ENCODE results near the gene TNRC18.

TNRC18 gene

DNA sequence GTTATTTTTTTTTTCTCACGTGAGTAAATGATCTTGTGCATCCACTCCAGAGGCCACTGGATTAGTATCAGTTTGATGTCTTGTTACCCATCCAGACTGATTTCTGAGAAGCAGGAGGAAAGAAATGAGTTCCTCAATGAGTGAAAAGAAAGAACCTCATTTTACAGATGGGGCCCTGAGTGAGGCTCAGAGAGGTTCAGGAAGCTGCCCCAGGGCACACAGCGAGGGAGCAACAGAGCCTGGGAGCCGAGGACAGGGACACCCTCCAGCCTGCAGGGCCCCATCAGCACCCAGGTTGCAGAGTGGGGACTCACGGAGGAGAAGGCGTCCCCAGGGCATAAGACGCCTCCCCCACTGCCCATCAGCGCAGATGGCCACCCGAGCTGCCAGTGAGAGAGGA lies 30.9 kb upstream of the TNRC18 start:
- H3K36me3 ChIP-seq (ENCODE audit: insufficient read depth, low read length): no peaks in the 10 kb centered on the region
- H3K9ac ChIP-seq (ENCODE audit: insufficient read length): no peak overlapping the region
- H3K9me3 ChIP-seq (ENCODE audit: low read depth, low read length): no peaks in the 10 kb centered on the region
- H3K27ac ChIP-seq: no peak overlapping the region
- H3K4me3 ChIP-seq: no peak overlapping the region
- TF ChIP-seq FOXP2 (optimal IDR thresholded peaks at IDR 0.05; ENCODE audit: control extremely low read depth, extremely low read length, insufficient read depth) (no peak), EZH2 (IDR thresholded peaks at IDR 0.05) (no peak), POLR2AphosphoS5 (IDR thresholded peaks at IDR 0.05; ENCODE audit: borderline replicate concordance, low read depth, low read length) (no peak)
- DNase-seq (ENCODE audit: low read depth, low spot score): no peak

DNA sequence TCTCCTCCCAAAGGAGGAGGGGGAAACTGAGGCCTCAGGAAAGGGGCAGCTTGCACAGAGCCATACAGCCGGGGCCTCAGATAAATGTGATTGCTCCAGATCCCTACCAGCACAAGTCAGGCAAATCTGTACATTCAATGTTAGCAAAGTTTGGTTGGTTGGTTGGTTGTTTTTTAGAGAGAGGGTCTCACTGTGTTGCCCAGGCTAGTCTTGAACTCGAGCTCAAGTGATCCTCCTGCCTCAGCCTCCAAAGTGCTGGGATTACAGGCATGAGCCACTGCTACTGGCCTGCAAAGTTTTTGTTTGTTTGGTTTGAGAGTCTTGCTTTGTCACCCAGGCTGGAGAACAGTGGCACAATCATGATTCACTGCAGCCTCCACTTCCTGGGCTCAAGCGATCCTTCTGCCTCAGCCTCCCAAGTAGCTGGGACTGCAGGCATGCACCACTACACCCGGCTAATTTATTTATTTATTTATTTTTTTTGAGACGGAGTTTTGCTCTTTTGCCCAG lies 30.0 kb upstream of the TNRC18 start:
- H3K36me3 ChIP-seq (ENCODE audit: insufficient read depth, low read length): no peaks in the 10 kb centered on the region
- no peak for DNase-seq (ENCODE audit: low read depth, low spot score)
- no peak overlapping the region for H3K4me3 ChIP-seq
- no peak overlapping the region for H3K9ac ChIP-seq (ENCODE audit: insufficient read length)
- H3K27ac ChIP-seq: no peak overlapping the region
- H3K9me3 ChIP-seq (ENCODE audit: low read depth, low read length): no peaks in the 10 kb centered on the region
- no peak for TF ChIP-seq FOXP2 (optimal IDR thresholded peaks at IDR 0.05; ENCODE audit: control extremely low read depth, extremely low read length, insufficient read depth)
- no peak for TF ChIP-seq EZH2 (IDR thresholded peaks at IDR 0.05)
- TF ChIP-seq POLR2AphosphoS5 (IDR thresholded peaks at IDR 0.05; ENCODE audit: borderline replicate concordance, low read depth, low read length): no peak

DNA sequence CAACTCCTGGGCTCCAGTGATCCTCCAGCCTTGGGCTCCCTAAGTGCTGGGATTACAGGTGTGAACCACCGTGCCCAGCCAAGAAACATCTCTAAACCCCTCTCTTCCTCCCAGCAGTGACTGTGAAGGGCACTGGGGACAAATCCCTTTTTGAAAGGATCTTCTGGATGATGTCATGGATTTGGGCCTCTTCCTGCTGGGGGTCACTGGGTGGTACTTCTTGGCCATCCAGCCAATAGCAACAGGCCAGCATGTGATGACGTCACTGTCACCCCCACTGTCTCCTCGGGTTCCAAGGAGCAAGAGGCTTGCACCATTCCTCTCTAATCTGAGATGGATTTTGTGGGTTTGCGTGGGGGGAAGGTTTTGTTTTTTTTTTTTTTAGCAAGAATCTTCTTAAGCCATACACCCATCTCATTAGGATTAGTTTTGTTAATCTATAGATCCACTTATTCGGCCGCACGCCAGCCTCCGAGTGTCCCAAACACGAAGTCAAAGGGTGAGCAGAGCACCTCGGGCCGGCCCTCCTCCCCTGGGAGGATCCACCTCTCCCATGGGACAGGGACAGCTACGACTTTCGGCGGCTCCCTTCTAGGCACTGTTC lies 29.4 kb upstream of the TNRC18 start:
- Histone ChIP-seq H3K9ac (ENCODE audit: insufficient read length) (no peak overlapping the region), H3K36me3 (ENCODE audit: insufficient read depth, low read length) (no peaks in the 10 kb centered on the region), H3K27ac (no peak overlapping the region), H3K9me3 (ENCODE audit: low read depth, low read length) (no peaks in the 10 kb centered on the region), H3K4me3 (no peak overlapping the region)
- no peak for DNase-seq (ENCODE audit: low read depth, low spot score)
- TF ChIP-seq EZH2 (IDR thresholded peaks at IDR 0.05): no peak
- no peak for TF ChIP-seq FOXP2 (optimal IDR thresholded peaks at IDR 0.05; ENCODE audit: control extremely low read depth, extremely low read length, insufficient read depth)
- TF ChIP-seq POLR2AphosphoS5 (IDR thresholded peaks at IDR 0.05; ENCODE audit: borderline replicate concordance, low read depth, low read length): no peak

DNA sequence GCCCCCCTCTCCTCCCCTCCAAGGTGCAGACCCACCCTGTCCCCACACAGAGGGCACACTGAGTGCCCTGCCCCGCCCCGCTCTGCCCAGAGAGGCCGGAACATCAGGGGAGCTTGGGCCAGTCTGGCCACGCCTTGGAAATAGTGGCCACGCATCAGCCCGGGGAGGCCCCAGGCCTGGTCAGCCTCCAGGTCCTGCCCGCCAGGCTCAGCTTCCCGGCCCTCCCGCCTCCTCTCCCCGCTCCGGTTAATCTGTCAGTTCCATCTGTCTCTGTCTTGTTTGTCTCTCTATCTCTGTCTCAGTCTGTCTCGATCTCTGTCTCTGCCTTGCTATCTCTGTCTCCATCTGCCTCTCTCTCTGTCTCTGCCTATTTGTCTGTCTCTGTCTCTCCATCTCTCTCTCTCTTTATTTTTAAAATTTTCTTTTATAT lies 28.9 kb upstream of the TNRC18 start:
- no peaks in the 10 kb centered on the region for H3K36me3 ChIP-seq (ENCODE audit: insufficient read depth, low read length)
- H3K27ac ChIP-seq: no peak overlapping the region
- no peak overlapping the region for H3K4me3 ChIP-seq
- TF ChIP-seq POLR2AphosphoS5 (IDR thresholded peaks at IDR 0.05; ENCODE audit: borderline replicate concordance, low read depth, low read length) (no peak), FOXP2 (optimal IDR thresholded peaks at IDR 0.05; ENCODE audit: control extremely low read depth, extremely low read length, insufficient read depth) (no peak), EZH2 (IDR thresholded peaks at IDR 0.05) (no peak)
- no peak for DNase-seq (ENCODE audit: low read depth, low spot score)
- H3K9me3 ChIP-seq (ENCODE audit: low read depth, low read length): no peaks in the 10 kb centered on the region
- no peak overlapping the region for H3K9ac ChIP-seq (ENCODE audit: insufficient read length)

DNA sequence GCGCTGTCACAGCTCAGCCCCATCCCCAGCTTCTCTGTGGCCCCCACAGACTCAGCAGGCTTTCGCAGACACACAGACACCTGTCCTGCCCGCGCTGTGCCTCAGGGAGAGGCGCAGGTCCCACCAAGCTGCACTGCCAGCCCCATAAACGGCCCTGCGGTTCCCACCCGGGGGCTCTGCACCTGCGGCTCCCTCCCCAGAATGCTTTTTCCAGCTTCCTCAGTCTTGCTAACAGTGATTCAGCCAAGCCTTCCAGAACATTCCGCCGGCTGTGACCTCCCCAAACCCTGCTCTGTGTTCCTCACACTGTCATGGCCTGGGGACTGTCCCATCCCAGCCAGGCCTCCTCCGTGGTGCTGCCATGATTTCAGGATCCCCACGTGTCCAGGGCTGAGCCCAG lies 27.8 kb upstream of the TNRC18 start:
- Histone ChIP-seq H3K9me3 (ENCODE audit: low read depth, low read length) (no peaks in the 10 kb centered on the region), H3K27ac (no peak overlapping the region), H3K4me3 (no peak overlapping the region), H3K9ac (ENCODE audit: insufficient read length) (no peak overlapping the region), H3K36me3 (ENCODE audit: insufficient read depth, low read length) (no peaks in the 10 kb centered on the region)
- no peak for TF ChIP-seq FOXP2 (optimal IDR thresholded peaks at IDR 0.05; ENCODE audit: control extremely low read depth, extremely low read length, insufficient read depth)
- no peak for TF ChIP-seq EZH2 (IDR thresholded peaks at IDR 0.05)
- no peak for TF ChIP-seq POLR2AphosphoS5 (IDR thresholded peaks at IDR 0.05; ENCODE audit: borderline replicate concordance, low read depth, low read length)
- no peak for DNase-seq (ENCODE audit: low read depth, low spot score)

DNA sequence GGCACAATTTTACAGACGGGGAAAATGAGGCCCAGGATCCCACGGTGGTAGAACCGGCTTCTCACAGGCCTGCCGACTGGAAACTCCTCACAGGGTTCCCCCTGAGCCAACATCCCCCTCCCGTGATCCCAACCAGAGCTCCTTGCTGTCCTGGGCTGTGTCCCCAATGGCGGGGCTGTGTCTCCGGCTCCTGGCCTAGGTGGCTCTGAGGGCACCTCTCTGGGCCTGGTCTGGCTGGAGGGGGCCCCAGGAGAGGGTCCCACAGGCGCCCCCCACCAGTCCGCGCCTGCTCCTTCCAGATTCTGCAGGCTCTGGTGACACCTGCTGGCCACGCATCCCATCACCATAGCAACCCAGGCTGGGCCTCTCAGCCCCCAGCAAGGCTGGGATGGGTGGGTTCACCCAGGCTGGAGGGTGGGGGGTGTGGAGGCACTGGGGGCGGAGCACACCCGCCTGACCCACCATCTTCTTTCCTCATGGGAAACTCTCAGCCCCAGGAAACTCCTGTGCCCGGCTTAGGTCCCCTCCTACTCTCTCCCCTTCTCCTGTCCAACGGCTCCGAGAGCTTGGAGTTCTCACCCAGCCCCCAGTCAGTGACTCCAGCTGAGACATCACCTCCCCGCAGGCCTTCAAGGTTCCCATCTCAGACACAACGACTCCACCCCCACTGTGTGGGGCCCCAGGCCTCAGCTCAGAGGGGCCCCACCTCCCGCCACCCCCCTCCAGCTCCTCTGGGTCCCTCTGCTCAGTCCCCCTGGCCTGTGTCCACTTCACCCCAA lies 27.1 kb upstream of the TNRC18 start:
- H3K4me3 ChIP-seq: no peak overlapping the region
- H3K36me3 ChIP-seq (ENCODE audit: insufficient read depth, low read length): no peaks in the 10 kb centered on the region
- no peak overlapping the region for H3K27ac ChIP-seq
- DNase-seq (ENCODE audit: low read depth, low spot score): no peak
- no peak for TF ChIP-seq FOXP2 (optimal IDR thresholded peaks at IDR 0.05; ENCODE audit: control extremely low read depth, extremely low read length, insufficient read depth)
- no peak for TF ChIP-seq EZH2 (IDR thresholded peaks at IDR 0.05)
- TF ChIP-seq POLR2AphosphoS5 (IDR thresholded peaks at IDR 0.05; ENCODE audit: borderline replicate concordance, low read depth, low read length): no peak
- no peaks in the 10 kb centered on the region for H3K9me3 ChIP-seq (ENCODE audit: low read depth, low read length)
- no peak overlapping the region for H3K9ac ChIP-seq (ENCODE audit: insufficient read length)

DNA sequence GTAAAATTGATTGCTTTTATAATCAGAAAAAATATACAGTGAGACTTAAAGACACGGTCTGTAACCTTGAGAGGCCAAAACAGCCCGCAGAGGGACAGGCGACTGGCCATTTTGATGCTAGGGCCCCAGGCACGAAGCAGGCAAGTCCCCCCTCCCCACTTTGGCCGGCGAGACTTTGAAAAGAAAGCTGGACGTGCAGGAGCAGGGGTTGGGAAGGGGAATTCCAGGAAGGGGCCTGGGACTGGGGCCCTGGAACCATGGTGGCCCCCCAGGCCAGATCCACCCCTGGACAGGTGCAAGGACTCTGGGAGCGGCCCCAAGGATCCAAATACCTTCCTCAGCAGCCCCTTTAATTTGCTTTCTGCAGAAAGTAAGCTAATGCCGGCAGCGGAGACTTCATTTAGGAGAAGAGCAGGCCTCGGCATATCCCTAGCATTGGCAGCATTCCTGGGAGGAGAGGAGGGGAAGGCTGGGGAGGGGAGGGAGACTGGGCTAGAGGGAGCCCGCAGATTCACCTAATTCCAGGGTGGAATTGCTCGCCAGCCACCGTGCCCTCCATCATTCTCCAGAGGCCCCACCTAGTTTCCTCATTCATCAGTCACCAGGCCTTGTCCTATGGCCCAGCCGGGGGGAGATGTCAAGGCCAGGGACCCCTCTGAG lies 24.9 kb upstream of the TNRC18 start:
- Histone ChIP-seq H3K27ac (no peak overlapping the region), H3K9me3 (ENCODE audit: low read depth, low read length) (no peaks in the 10 kb centered on the region), H3K9ac (ENCODE audit: insufficient read length) (no peak overlapping the region), H3K4me3 (no peak overlapping the region), H3K36me3 (ENCODE audit: insufficient read depth, low read length) (no peaks in the 10 kb centered on the region)
- no peak for DNase-seq (ENCODE audit: low read depth, low spot score)
- TF ChIP-seq POLR2AphosphoS5 (IDR thresholded peaks at IDR 0.05; ENCODE audit: borderline replicate concordance, low read depth, low read length): no peak
- TF ChIP-seq FOXP2 (optimal IDR thresholded peaks at IDR 0.05; ENCODE audit: control extremely low read depth, extremely low read length, insufficient read depth): no peak
- no peak for TF ChIP-seq EZH2 (IDR thresholded peaks at IDR 0.05)

DNA sequence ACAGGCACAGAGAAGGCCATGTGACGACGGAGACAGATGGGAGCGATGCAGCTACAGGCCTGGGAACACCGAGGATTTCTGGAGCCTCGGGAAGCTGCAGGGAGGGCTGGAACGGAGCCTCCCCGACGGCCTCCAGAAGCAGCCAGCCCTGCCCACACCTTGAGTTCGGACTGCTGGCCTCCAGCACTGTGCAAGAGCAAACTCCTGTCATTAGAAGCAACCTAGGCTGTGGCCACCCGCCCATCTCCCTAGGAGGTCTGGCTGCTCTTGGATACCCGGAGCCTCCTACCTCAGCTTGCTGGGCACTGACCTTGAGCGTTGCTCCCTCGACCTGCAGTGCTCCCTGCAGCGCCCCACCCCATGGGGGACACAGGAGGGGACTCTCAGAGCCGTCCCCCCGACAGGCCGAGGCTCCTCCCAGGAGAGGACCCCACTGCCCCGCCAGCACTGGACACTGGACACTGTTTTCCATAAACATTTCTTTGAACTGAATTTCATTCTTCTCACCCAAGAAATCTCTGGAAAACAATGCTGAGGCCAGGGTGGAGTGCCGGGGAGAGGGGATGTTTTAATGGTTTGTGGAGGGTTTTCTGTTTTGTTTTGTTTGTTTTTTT lies 22.5 kb upstream of the TNRC18 start:
- no peak overlapping the region for H3K4me3 ChIP-seq
- H3K9ac ChIP-seq (ENCODE audit: insufficient read length): no peak overlapping the region
- no peak for TF ChIP-seq FOXP2 (optimal IDR thresholded peaks at IDR 0.05; ENCODE audit: control extremely low read depth, extremely low read length, insufficient read depth)
- no peak for TF ChIP-seq POLR2AphosphoS5 (IDR thresholded peaks at IDR 0.05; ENCODE audit: borderline replicate concordance, low read depth, low read length)
- no peak for TF ChIP-seq EZH2 (IDR thresholded peaks at IDR 0.05)

More for the DNA sequence above, 22.5 kb upstream of the TNRC18 start:
- H3K36me3 ChIP-seq (ENCODE audit: insufficient read depth, low read length): no peaks in the 10 kb centered on the region
- H3K9me3 ChIP-seq (ENCODE audit: low read depth, low read length): no peaks in the 10 kb centered on the region
- no peak overlapping the region for H3K27ac ChIP-seq
- no peak for DNase-seq (ENCODE audit: low read depth, low spot score)

All from SK-N-MC (cell line).